Measurements from ENCODE around the gene NRCAM.

GRCh38 chr7:108299251-108299973 is 156.8 kb downstream of the NRCAM start:
- TF ChIP-seq L3MBTL2 (conservative IDR thresholded peaks at IDR 0.05), result no peak
- TF ChIP-seq SP1 (IDR thresholded peaks at IDR 0.05), result no peak
- TF ChIP-seq FOXK2 (IDR thresholded peaks at IDR 0.05), result no peak
- TF ChIP-seq FOXM1 (IDR thresholded peaks at IDR 0.05; ENCODE audit: borderline replicate concordance), result no peak
- TF ChIP-seq BHLHE40 (IDR thresholded peaks at IDR 0.05; ENCODE audit: borderline replicate concordance), result no peak
- no peak for TF ChIP-seq ELF4 (IDR thresholded peaks at IDR 0.05)
- no peak for TF ChIP-seq ZNF384 (IDR thresholded peaks at IDR 0.05)
